DMS 273 treated with DMSO at 0.1 percent for 48 hours (cell line): ENCODE measurements around the gene PFKFB2.
"Not testable (repeated sequence)": the region's sequence is repeated elsewhere in the genome, so short reads cannot be mapped to it uniquely, and the experiment has no call there.

Source experiments
- DNase-seq: peaks from one replicate; lab custom pipeline; 2025; lab: John Stamatoyannopoulos, UW

The PFKFB2 gene

DNA sequence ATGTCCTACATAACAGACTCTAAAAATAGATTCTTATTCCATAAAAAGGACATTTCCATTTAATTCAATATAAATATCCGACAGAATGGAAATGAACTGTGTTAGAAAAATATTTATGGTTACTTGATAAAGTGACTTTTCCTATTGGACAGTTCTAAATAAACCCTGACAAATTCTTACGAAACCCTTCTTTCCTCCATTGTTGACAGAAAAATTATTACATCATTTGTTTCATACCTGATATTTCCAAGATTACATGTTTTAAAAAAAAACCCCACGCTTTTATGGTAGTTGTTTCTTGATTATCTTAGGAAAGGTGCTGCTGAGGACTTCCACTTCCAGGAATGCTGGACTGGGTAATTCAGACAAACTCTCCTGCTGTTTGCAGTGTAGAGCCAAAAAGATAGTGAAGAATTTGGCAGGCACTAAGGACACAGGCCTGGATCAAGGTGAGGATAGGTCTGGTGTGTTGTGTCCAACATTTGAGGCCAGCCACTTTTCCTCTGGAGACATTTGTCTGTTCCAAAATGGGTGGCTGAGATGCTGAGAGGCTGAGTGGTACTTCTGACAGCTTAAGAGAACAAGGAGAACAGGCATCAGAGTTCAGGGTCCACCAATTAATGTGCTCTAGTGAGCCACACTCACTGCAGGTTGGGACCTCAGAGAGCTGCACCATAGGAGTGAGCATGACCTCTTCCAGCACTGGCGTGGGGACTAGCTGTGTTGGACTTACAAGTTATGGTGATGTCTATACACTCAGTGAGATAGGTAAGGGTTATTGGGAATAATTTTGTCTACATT is 13.5 kb upstream of the PFKFB2 start:
- no peak for DNase-seq

DNA sequence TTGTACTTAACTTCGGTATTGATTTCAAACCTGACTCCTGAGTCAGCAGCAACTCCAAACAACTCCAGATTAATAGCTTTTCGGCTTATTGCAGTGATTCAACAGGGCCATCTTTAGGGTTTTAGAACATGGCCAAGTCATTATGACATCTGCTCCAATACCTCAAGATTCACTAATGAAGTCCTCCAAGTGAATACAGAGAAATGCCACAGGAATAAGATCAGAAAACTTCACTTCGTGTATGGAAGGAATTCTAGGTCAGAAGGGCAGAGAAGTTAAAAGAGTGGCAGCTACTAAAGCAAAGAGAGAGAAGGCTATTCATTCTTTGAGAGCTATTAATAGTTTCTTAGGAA is 12.9 kb upstream of the PFKFB2 start:
- no peak for DNase-seq

- DNase-seq: not testable (repeated sequence)
Measured at GRCh38 chr1:207041397-207041796, 11.7 kb upstream of the PFKFB2 start.

- no peak for DNase-seq
Measured at GRCh38 chr1:207045453-207045852, 7.6 kb upstream of the PFKFB2 start.

DNA sequence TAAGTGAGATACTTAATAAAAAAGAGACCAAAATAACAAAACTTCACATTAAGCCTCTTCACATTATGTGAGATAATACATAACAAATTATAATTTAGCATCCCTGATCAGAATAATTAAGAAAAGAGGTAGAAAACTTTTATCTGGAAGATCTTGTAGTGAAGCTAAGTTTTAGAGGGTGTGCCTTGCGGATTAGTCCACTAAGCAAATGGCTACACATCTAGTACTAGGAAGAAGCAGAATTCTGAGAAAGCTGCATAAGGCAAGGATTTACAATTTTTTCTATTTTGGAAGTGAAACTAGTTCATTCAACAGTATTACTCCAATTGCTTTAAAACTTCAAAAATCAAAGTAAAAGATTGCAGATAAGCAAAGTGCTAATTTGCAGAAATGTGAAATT is 5.6 kb upstream of the PFKFB2 start:
- no peak for DNase-seq

DNA sequence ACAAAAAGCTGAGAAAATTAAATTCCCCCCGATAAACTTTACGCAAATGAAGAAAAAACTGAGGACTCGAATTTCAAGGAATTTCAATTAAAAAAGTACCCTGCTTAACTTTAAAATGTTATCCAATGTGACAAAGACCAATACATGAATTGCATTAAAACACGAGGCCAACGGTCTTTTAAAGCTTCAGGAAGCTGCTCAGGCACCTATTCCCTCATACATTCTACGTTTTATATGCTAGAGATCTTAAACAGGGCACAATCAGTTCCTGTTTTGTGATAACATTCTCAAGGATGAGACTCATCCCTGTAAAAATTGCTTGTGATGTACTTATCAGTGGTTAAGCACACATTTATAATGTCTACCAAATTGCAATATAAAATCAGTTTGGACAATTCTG is 5.0 kb upstream of the PFKFB2 start:
- no peak for DNase-seq

GRCh38 chr1:207049054-207049453 is 4.0 kb upstream of the PFKFB2 start:
- DNase-seq: no peak

GRCh38 chr1:207049514-207049913 is 3.6 kb upstream of the PFKFB2 start:
- DNase-seq: no peak

DNA sequence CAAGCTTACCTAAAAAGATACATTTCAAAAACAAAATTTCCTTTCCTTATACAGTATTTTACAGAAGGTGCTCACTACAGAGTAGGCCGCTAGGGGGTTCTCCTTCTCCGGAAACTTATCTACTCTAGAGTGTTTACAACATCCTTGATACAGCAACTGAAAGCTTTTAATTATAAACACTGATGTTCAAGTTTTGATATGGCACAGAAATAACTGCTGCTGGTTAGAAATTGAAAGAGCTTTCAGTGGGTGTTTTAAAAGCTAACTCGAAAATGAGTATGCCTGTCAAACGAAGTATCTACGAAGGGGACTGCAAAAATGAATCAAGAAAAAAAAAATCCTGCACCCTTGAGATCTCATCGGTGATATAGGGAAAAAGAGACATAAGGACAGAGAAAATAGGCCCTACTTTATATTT is 3.1 kb upstream of the PFKFB2 start:
- peak; percentile 8 for DNase-seq

DNA sequence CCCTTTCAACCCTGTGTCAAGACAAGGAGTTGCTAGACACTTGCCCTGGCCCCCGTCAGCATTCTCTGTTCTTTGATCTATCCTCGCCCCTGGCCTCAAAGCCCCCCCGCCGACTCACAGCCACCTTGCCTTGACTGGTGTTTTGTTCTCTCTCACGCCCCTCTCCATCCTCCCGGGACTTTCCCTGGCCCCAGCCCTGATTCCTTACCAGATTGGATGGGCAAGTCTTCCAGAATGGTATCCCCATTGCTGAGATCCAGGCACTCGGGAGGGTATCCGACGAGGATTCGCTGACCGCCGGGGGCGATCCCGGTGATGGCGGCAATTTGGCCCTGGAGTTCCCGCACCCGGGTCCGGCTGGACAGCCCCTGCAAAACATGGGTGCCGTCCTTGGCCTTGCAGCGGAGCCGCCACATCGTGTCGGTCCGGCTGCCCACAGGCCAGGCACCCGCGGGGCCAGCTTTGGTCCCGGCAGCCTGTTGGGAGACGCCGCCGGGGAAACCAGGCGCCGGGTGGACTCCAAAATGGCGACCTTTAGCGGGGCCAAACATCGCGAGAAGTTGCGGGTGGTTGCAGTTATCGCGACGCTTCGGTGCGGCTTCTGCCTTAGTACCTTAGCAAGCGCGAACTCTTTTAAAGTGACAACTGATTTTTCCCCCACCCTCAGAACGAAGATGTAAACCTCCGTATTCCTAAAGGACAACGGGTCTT is 2.4 kb upstream of the PFKFB2 start:
- DNase-seq: peak; percentile 53

- no peak for DNase-seq
Measured at GRCh38 chr1:207051191-207051943, 1.7 kb upstream of the PFKFB2 start, which contains the start of gene YOD1. TSS of gene YOD1 (minus strand) at chr1:207051208. CDS start at chr1:207051030, 178 bp downstream.

DNA sequence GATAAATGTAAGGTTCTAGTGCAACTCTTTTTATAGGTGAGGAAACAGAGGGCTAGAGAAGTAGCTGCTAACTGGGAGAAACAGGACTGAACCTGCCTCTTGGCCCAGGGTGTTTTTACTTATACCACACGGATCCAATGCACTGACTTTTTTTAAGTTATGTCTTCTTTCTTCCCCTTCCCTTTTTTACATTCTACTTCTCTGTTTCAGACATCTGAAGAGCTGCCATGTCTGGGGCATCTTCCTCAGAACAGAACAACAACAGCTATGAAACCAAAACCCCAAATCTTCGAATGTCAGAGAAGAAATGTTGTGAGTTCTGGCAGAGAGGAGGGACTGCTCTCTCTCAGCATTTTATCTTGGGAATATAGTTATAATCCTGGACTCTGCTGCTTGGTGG is 1.4 kb downstream of the PFKFB2 start:
- DNase-seq: no peak

DNA sequence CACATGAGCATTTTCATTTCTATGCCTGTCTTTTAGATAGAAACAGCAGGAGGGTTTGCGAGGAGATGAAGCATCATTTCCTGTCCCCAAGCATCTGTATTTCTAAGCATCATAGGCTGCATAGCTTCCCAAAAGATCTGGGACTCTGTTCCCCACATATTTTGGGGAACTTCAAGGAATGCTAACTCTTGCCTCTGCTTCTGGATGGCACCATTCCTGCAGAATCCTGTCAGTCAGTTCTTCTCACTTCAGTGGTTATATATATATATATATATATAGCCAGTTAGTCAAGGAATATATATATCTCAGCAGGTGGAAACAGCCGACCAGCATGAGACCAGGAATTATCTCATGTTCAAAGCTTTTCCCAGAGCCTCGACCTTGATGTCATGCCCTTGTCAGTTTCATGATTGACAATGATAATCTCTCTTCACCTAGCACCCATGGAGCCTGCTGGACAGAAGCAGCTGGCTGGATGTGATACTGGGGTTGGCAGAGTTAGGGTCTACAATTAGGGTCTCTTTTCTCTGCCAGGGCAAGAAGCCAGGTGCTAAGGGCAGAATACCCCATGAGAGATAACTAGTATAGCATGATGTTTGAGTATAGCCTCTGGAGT is 2.4 kb downstream of the PFKFB2 start:
- DNase-seq: no peak

DNA sequence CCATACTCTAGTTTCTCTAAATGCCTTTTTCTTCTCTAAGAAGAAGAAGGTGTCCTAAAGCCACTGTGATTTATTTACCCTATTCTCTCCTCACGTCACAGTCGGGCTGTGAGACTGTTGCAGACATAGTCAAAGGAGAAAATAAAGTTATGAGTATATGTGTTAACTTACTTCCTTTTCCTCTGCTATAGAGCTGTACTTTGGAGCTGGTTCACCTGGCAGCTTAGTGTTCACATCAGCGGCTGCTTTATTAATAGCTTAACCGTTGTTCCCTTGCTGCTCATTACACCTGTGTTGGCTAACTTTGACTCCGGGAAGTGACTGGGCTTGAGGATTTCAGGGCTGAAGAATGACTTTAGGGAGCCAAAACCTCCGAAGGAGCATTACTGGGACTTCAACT is 3.6 kb downstream of the PFKFB2 start:
- DNase-seq: no peak

GRCh38 chr1:207058252-207058651 is 5.2 kb downstream of the PFKFB2 start:
- DNase-seq: no peak

- no peak for DNase-seq
Measured at GRCh38 chr1:207058878-207059867, 6.1 kb downstream of the PFKFB2 start.

- no peak for DNase-seq
Measured at GRCh38 chr1:207059881-207060280, 6.8 kb downstream of the PFKFB2 start.

- DNase-seq: no peak
Measured at GRCh38 chr1:207060596-207060995, 7.5 kb downstream of the PFKFB2 start.

DNA sequence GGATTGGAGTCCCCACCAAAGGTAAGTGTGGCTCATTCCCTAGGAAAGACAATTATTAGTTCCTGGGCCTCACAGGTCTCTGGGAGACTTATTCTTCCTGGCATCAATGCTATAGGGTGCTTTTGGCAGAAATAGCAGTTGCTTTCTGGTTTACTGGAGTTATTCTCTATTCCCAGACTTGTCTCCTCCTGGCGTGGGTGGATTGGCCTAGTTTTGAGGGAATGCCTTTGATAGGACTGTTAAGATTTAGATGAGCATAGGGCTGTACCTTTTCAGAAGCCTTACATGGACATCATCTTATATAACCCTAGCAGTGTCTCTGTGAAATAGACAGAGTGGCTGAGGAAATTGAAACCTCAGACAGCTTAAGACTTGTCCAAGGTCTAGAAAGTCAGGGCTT is 9.0 kb downstream of the PFKFB2 start:
- DNase-seq: no peak

DNA sequence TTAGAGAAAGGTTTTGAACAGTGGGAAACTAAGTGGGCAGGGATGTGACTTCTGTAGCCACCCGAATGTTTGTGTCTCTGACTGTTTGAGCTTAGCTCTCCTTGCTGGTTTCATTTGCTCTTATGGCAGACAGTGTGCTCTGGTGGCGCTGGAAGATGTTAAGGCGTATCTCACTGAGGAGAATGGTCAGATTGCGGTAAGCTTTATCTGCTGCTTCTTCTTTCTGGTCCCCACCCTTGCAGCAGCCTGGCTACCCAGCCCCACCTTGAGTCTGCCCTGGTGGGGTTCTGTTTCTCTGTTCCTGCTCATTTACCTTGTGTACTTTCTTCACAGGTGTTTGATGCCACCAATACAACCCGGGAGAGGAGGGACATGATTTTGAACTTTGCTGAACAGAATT is 9.9 kb downstream of the PFKFB2 start:
- no peak for DNase-seq

DNA sequence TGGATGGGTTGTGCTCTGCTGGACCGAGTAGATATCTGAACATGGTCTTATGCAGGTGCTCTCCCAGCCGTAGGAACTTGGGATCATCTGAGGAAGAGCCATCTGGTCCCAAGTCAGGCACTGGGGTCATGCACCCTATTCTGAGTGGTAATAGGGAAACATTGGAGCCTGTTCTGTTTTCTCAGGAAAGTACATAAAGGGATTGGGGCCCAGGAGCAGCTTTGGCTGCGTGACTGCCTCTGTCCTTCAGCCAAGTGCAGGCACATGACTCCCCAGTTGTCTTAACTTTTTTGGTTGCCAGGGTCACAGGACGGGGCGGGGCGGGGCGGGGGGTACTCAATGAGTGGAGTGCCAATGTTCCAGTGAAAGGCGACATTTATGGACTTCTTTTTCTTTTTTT is 11.5 kb downstream of the PFKFB2 start:
- DNase-seq: no peak
